HepG2 (cell line): ENCODE measurements around the gene ARL14EPL.

ENCODE experiments used
- ATF7 ChIP-seq, 2 experiments: fragments of 450-650 bp in 1 of 2; sonication (generic) in 1 of 2; formaldehyde crosslinking in 1 of 2; IDR thresholded peaks; 2 replicates each; pipeline versions ENCODE4 v1.4.0 to v1.6.1; 2016 to 2020; ENCODE audit warnings: antibody characterized with exemption in 1 of 2, mild to moderate bottlenecking in 1 of 2, missing genetic modification reagents in 1 of 2
- CTCF ChIP-seq: sonication (generic); formaldehyde crosslinking; IDR thresholded peaks from 2 replicates; pipeline ENCODE4 v1.5.0; 2020; ENCODE audit warnings: mild to moderate bottlenecking, missing genetic modification reagents, moderate library complexity
- FOXK2 ChIP-seq: fragments of 450-650 bp; IDR thresholded peaks from 2 replicates; pipeline ENCODE4 v1.6.1; 2016
- GABPA ChIP-seq, 2 experiments: IDR thresholded peaks; 2 replicates each; pipeline ENCODE4 v1.6.1; 2011 to 2016; ENCODE audit warnings: low read depth in 2 of 2, low read length in 1 of 2, missing biosample characterization in 1 of 2, missing genetic modification characterization in 1 of 2
- GATAD2A ChIP-seq: IDR thresholded peaks from 2 replicates; pipeline ENCODE4 v1.6.1; 2016
- MATR3 ChIP-seq: sonication (generic); formaldehyde crosslinking; IDR thresholded peaks from 2 replicates; pipeline ENCODE4 v1.4.0; 2020; ENCODE audit warnings: missing genetic modification reagents
- ZNF281 ChIP-seq: sonication (generic); formaldehyde crosslinking; IDR thresholded peaks from 2 replicates; pipeline ENCODE4 v1.4.0; 2020; ENCODE audit warnings: missing genetic modification reagents, borderline replicate concordance
- ZXDC ChIP-seq: sonication (generic); formaldehyde crosslinking; IDR thresholded peaks from 2 replicates; pipeline ENCODE4 v1.5.0; 2020; ENCODE audit warnings: mild to moderate bottlenecking, missing genetic modification reagents

DNA sequence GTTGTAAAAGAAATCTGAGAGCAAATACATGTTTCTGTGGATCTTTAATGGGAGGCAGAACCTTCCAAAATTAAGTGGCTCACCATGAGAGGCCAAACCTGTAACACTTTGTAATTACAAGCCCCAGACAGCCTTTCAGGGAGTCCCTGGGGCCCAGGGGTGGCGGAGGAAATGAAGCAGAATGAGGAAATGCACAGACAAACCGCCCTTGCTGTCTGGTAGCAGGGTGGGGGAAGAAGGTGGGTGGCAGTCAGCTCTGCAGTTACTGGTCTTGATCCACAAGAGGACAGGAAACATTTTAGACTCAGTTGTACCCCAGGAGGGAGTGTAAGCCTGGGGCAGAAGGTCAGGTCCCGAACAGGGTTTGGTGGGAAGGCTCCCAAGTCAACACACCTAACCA is 6.5 kb downstream of the ARL14EPL start:
- no peak for TF ChIP-seq GATAD2A (CRISPR knock-in tag)
- no peak for TF ChIP-seq ZNF281 (CRISPR knock-in tag)
- TF ChIP-seq CTCF (CRISPR knock-in tag): no peak
- TF ChIP-seq ZXDC (CRISPR knock-in tag): no peak
- no peak for TF ChIP-seq MATR3 (CRISPR knock-in tag)
- TF ChIP-seq GABPA (IDR thresholded peaks at IDR 0.05; ENCODE audit: low read depth, low read length): no peak
- TF ChIP-seq GABPA (CRISPR knock-in tag; IDR thresholded peaks at IDR 0.05; ENCODE audit: low read depth): no peak
- no peak for TF ChIP-seq ATF7 (IDR thresholded peaks at IDR 0.05)
- TF ChIP-seq ATF7 (CRISPR knock-in tag; IDR thresholded peaks at IDR 0.05): no peak
- no peak for TF ChIP-seq FOXK2
